H9 (cell line): Measurements from ENCODE around the gene ABCA3. TPM values are rescaled to one million over a fixed set of nuclear protein-coding genes. Genes with fewer than 3 reads are reported as not detected.

Source experiments
- DNase-seq: peaks from one replicate; pipeline ENCODE4 v3.0.0-alpha.2; 2017
- H2AFZ ChIP-seq: one replicate; pipeline ENCODE4 v1.6.1; 2013; ENCODE audit warnings: mild to moderate bottlenecking, low read length, control low read depth, moderate library complexity
- H2AK5ac ChIP-seq: 2 replicates; pipeline ENCODE4 v1.6.1; 2013; ENCODE audit warnings: low read length, control low read depth, mixed read lengths; ENCODE audit not compliant: insufficient read length
- H2BK120ac ChIP-seq: one replicate; pipeline ENCODE4 v1.6.1; 2013; ENCODE audit warnings: low read depth, mild to moderate bottlenecking, low read length, control low read depth, inconsistent platforms; ENCODE audit not compliant: poor library complexity, severe bottlenecking
- H2BK12ac ChIP-seq: 2 replicates; pipeline ENCODE4 v1.6.1; 2013; ENCODE audit warnings: low read length, control low read depth, mixed read lengths, low read depth; ENCODE audit not compliant: insufficient read length
- H2BK15ac ChIP-seq: 2 replicates; pipeline ENCODE4 v1.6.1; 2013; ENCODE audit warnings: low read depth, low read length, control low read depth
- H2BK20ac ChIP-seq: one replicate; pipeline ENCODE4 v1.6.1; 2013; ENCODE audit warnings: low read depth, mild to moderate bottlenecking, low read length, control low read depth, inconsistent platforms; ENCODE audit not compliant: poor library complexity, severe bottlenecking
- H2BK5ac ChIP-seq: 2 replicates; pipeline ENCODE4 v1.6.1; 2013; ENCODE audit warnings: low read length, control low read depth, mixed read lengths; ENCODE audit not compliant: insufficient read length
- H3K14ac ChIP-seq: 2 replicates; pipeline ENCODE4 v1.6.1; 2013; ENCODE audit warnings: low read length, control low read depth; ENCODE audit not compliant: insufficient read depth
- H3K18ac ChIP-seq: 2 replicates; pipeline ENCODE4 v1.6.1; 2013; ENCODE audit warnings: low read depth, mild to moderate bottlenecking, mixed read lengths, low read length, control low read depth; ENCODE audit not compliant: insufficient read length
- H3K23ac ChIP-seq: 2 replicates; pipeline ENCODE4 v1.6.1; 2013; ENCODE audit warnings: low read length, control low read depth, mixed read lengths, low read depth; ENCODE audit not compliant: insufficient read length
- H3K23me2 ChIP-seq: 2 replicates; pipeline ENCODE4 v1.6.1; 2013; ENCODE audit warnings: low read depth, mild to moderate bottlenecking, mixed read lengths, low read length, control low read depth; ENCODE audit not compliant: insufficient read length, poor library complexity, severe bottlenecking
- H3K27ac ChIP-seq: 2 replicates; pipeline ENCODE4 v1.5.1; 2013; ENCODE audit warnings: low read length, control low read depth, mixed read lengths, low read depth; ENCODE audit not compliant: insufficient read length
- H3K27me3 ChIP-seq: 2 replicates; pipeline ENCODE4 v1.6.1; 2013; ENCODE audit warnings: low read length, control low read depth, inconsistent platforms; ENCODE audit not compliant: insufficient read depth
- H3K4ac ChIP-seq: 2 replicates; pipeline ENCODE4 v1.6.1; 2013; ENCODE audit warnings: low read depth, mild to moderate bottlenecking, control low read depth, inconsistent platforms, low read length, moderate library complexity
- H3K4me1 ChIP-seq: 2 replicates; pipeline ENCODE4 v1.6.1; 2013; ENCODE audit warnings: low read length, control low read depth, inconsistent platforms; ENCODE audit not compliant: insufficient read depth
- H3K4me2 ChIP-seq: 2 replicates; pipeline ENCODE4 v1.6.1; 2013; ENCODE audit warnings: low read length, control low read depth, mixed read lengths; ENCODE audit not compliant: insufficient read length, insufficient read depth
- H3K56ac ChIP-seq: 2 replicates; pipeline ENCODE4 v1.6.1; 2013; ENCODE audit warnings: low read depth, mild to moderate bottlenecking, mixed read lengths, low read length, control low read depth; ENCODE audit not compliant: insufficient read length
- H3K79me1 ChIP-seq: 2 replicates; pipeline ENCODE4 v1.6.1; 2013; ENCODE audit warnings: low read depth, mild to moderate bottlenecking, moderate library complexity, low read length, control low read depth, inconsistent platforms; ENCODE audit not compliant: insufficient read depth, poor library complexity, severe bottlenecking
- H3K79me2 ChIP-seq: 2 replicates; pipeline ENCODE4 v1.6.1; 2013; ENCODE audit warnings: low read length, control low read depth, inconsistent platforms; ENCODE audit not compliant: insufficient read depth
- H3K9ac ChIP-seq: 2 replicates; pipeline ENCODE4 v1.6.1; 2013; ENCODE audit warnings: low read length, control low read depth, mixed read lengths; ENCODE audit not compliant: insufficient read length; ENCODE audit errors: extremely low read depth
- H3K9me3 ChIP-seq: one replicate; pipeline ENCODE4 v1.6.1; 2013; ENCODE audit warnings: low read depth, low read length, inconsistent platforms; ENCODE audit not compliant: control insufficient read depth
- H3T11ph ChIP-seq: one replicate; pipeline ENCODE4 v1.6.1; 2013; ENCODE audit warnings: mild to moderate bottlenecking, low read length, control low read depth, inconsistent platforms
- H4K20me1 ChIP-seq: one replicate; pipeline ENCODE4 v1.6.1; 2013; ENCODE audit not compliant: control insufficient read depth, insufficient read length, insufficient read depth
- H4K5ac ChIP-seq: 2 replicates; pipeline ENCODE4 v1.6.1; 2013; ENCODE audit warnings: low read depth, mild to moderate bottlenecking, mixed read lengths, low read length, control low read depth; ENCODE audit not compliant: insufficient read length
- H4K8ac ChIP-seq: replicated peaks from 2 replicates; pipeline ENCODE4 v1.6.1; 2013; ENCODE audit warnings: low read length, control low read depth, mixed read lengths, low read depth; ENCODE audit not compliant: insufficient read length
- H4K91ac ChIP-seq: 2 replicates; pipeline ENCODE4 v1.6.1; 2013; ENCODE audit warnings: low read depth, mild to moderate bottlenecking, moderate library complexity, mixed read lengths, low read length, control low read depth; ENCODE audit not compliant: insufficient read length
- H3K27ac Mint-ChIP-seq, 3 experiments: 2 replicates in 2 of 3; 3 replicates in 1 of 3; pipeline ENCODE4 v1.8.0; 2020 to 2021; ENCODE audit warnings: mixed read lengths in 3 of 3, mild to moderate bottlenecking in 1 of 3, moderate library complexity in 1 of 3
- H3K27me3 Mint-ChIP-seq: 2 replicates; pipeline ENCODE4 v1.8.0; 2021; ENCODE audit warnings: low read depth, mild to moderate bottlenecking, moderate library complexity, mixed read lengths
- H3K36me3 Mint-ChIP-seq, 3 experiments: 2 replicates in 2 of 3; 3 replicates in 1 of 3; pipeline ENCODE4 v1.8.0; 2020 to 2021; ENCODE audit warnings: low read depth in 3 of 3, mixed read lengths in 3 of 3; ENCODE audit not compliant: insufficient read depth in 1 of 3
- H3K4me1 Mint-ChIP-seq, 2 experiments: 2 replicates each; pipeline ENCODE4 v1.8.0; 2020; ENCODE audit warnings: mixed read lengths in 2 of 2
- H3K4me3 Mint-ChIP-seq, 2 experiments: 2 replicates in 1 of 2; 3 replicates in 1 of 2; pipeline ENCODE4 v1.8.0; 2020 to 2021; ENCODE audit warnings: mild to moderate bottlenecking in 2 of 2, mixed read lengths in 2 of 2, moderate library complexity in 1 of 2
- H3K9me3 Mint-ChIP-seq, 2 experiments: 2 replicates in 1 of 2; 3 replicates in 1 of 2; pipeline ENCODE4 v1.8.0; 2020; ENCODE audit warnings: mild to moderate bottlenecking in 2 of 2, mixed read lengths in 2 of 2, moderate library complexity in 1 of 2
- WGBS: extraction: QIAGEN DNeasy Blood & Tissue Kit; methylation state at CpG from one replicate; pipeline ENCODE4 v1.1.7; 2013; ENCODE audit warnings: missing lambda C conversion rate, low lambda C conversion rate, mixed read lengths; ENCODE audit not compliant: insufficient read length; ENCODE audit errors: extremely low coverage; 5-methylcytosine and 5-hydroxymethylcytosine counted together
- total RNA-seq: library from RNA; stranded (reverse); gene quantifications from 2 replicates; pipeline ENCODE4 v1.2.1, GENCODE V29; 2021
- TF ChIP-seq, protein P1 (sequence below): fragments of 200-600 bp; sonication (generic); conservative IDR thresholded peaks from 3 replicates; pipeline ENCODE4 v1.8.0; 2021; ENCODE audit warnings: antibody characterized with exemption, mild to moderate bottlenecking

The ABCA3 gene
- total RNA-seq, 1 experiment from 2014 or later: 8.0 TPM

DNA sequence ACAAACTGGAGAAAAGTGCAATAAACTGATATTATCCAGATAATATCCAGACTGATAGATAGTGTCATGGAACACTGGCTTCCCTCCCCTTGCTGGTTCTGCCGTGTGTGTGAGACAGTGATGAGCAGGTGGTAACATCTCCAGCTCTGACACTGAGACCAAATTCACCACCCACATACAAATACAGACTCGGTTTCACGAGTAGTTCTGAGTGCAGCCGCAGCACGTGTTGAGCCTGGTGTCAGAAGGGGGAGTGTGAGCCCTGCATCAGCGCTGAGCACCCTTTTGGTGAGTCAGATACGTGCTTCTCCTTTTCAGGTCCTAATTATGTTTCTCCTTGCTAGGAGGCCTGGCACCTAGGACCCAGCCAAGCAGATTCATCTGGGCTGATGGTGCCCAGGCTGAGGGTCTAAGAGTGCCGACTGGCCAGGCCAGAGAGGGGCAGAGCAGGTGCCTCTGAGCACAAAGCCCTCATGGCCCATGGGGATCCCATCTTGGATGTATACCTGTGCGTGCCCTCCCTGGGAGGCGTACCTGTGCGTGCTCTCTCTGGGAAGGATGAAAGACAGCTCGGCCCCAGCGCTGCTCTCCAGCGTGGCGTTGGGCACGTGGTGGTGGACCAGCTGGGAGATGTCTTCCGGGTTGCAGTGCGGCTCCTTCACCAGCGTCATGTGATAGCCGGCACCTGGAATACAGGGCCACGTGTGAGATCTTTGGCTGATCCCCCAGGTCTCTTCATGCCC is 45.3 kb downstream of the ABCA3 start:
- Histone ChIP-seq H2AFZ (no peak overlapping the region), H3K4ac (no peak overlapping the region; the same call in 1 of the 2 replicates), H3K79me2 (no peaks in the 10 kb centered on the region), H2BK12ac (no peak overlapping the region), H2AK5ac (no peak overlapping the region), H4K5ac (no peak overlapping the region), H3K27me3 (no peaks in the 10 kb centered on the region), H3K56ac (no peak overlapping the region), H3K4me2 (no peak overlapping the region), H4K8ac (no peak overlapping the region), H3K9ac (no peak overlapping the region), H3T11ph (no peak overlapping the region), H3K18ac (no peak overlapping the region), H3K4me1 (0 out of 2 replicates have a peak, but pooled peaks cover 3% of the 10 kb centered on the region), H3K23ac (no peak overlapping the region), H2BK20ac (no peak overlapping the region), H3K23me2 (no peaks in the 10 kb centered on the region), H2BK5ac (no peak overlapping the region), H3K9me3 (no peaks in the 10 kb centered on the region), H2BK120ac (no peak overlapping the region), H2BK15ac (no peak overlapping the region), H3K79me1 (no peaks in the 10 kb centered on the region), H3K27ac (no peak overlapping the region), H4K20me1 (no peaks in the 10 kb centered on the region), H3K14ac (no peak overlapping the region), H4K91ac (no peak overlapping the region)
- whole genome bisulfite sequencing: no CpG with 5 or more reads among the region's 21 CpGs
- no peaks in the 10 kb centered on the region for H3K9me3 Mint-ChIP-seq
- no peaks in the 10 kb centered on the region; the same call in 1 of the 2 replicates for H3K27me3 Mint-ChIP-seq
- H3K4me1 Mint-ChIP-seq: no peaks in the 10 kb centered on the region
- DNase-seq: no peak
- TF ChIP-seq, protein P1, sequence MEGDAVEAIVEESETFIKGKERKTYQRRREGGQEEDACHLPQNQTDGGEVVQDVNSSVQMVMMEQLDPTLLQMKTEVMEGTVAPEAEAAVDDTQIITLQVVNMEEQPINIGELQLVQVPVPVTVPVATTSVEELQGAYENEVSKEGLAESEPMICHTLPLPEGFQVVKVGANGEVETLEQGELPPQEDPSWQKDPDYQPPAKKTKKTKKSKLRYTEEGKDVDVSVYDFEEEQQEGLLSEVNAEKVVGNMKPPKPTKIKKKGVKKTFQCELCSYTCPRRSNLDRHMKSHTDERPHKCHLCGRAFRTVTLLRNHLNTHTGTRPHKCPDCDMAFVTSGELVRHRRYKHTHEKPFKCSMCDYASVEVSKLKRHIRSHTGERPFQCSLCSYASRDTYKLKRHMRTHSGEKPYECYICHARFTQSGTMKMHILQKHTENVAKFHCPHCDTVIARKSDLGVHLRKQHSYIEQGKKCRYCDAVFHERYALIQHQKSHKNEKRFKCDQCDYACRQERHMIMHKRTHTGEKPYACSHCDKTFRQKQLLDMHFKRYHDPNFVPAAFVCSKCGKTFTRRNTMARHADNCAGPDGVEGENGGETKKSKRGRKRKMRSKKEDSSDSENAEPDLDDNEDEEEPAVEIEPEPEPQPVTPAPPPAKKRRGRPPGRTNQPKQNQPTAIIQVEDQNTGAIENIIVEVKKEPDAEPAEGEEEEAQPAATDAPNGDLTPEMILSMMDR: no peak
- peak overlapping the region in 1 of 3 experiments; percentile 15; a peak in 1 of 7 replicates for H3K27ac Mint-ChIP-seq
- H3K4me3 Mint-ChIP-seq: no peak overlapping the region
- H3K36me3 Mint-ChIP-seq: no peaks in the 10 kb centered on the region
